ENCODE measurements around the gene IL19.

DNA sequence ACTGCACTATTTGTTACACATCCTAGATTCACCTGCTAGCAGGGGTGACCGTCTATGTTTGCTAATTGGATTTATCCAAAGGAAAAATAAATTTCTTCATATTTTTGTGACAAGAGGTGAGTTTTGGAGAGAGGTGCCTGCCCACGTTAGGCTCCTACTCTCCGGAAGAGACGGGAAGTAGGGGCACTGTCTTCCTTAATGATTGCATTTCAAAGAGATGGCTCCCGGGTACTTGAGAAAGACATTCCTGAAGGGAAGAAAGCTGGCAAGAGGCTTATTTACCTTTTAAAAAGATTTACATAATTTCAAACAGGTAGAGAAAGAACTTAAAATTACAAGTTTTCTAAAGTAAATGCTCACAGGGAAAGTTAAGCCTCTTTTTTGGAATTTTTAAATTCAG lies 18.7 kb upstream of the IL19 start:
- no peak for TF ChIP-seq POLR2A (IDR thresholded peaks at IDR 0.05; ENCODE audit: extremely low read depth, insufficient read length)
- TF ChIP-seq MAX (IDR thresholded peaks at IDR 0.05; ENCODE audit: low read depth, low read length), result no peak
- no peak for TF ChIP-seq MYC (IDR thresholded peaks at IDR 0.05; ENCODE audit: low read depth, low read length)

Measured in NB4 (cell line).